Fibroblast of pulmonary artery (primary cell): ENCODE data around the gene ACOT8.
A peak's percentile ranks its signal among the peaks of the same experiment; 100 is the strongest.
"Not testable (repeated sequence)": the region's sequence is repeated elsewhere in the genome, so short reads cannot be mapped to it uniquely, and the experiment has no call there.

Source experiments
- DNase-seq: peaks from one replicate; pipeline ENCODE4 v3.0.0-alpha.2; 2010; ENCODE audit warnings: low read depth
- H3K4me3 ChIP-seq: replicated peaks from 2 replicates; pipeline ENCODE4 v1.5.1; 2011; ENCODE audit warnings: low read depth, mild to moderate bottlenecking, control low read depth, low read length, moderate library complexity
- CTCF ChIP-seq: IDR thresholded peaks from 2 replicates; pipeline ENCODE4 v1.5.1; 2011; ENCODE audit warnings: mild to moderate bottlenecking, control low read depth, low read length, inconsistent platforms; ENCODE audit errors: missing control alignments

The ACOT8 gene

DNA sequence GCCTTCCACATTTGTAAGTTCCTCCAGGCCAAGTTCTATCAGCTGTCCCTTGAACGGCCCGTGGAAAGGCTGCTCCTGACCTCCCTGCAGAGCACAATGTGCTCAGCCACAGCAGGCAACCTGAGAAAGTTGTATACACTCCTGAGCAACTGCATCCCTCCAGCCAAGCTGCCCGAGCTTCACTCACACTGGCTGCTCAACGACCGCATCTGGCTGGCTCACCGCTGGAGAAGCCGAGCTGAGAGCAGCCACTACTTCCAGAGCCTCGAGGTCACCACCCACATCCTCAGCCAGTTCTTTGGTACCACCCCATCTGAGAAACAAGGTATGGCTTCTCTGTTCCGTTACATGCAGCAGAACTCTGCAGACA is 25.9 kb upstream of the ACOT8 start:
- no peak for DNase-seq
- H3K4me3 ChIP-seq: no peak overlapping the region
- no peak for TF ChIP-seq CTCF

GRCh38 chr20:45882469-45883099 is 25.4 kb upstream of the ACOT8 start:
- DNase-seq: no peak
- no peak for TF ChIP-seq CTCF
- no peak overlapping the region for H3K4me3 ChIP-seq

GRCh38 chr20:45880988-45881788 is 24.0 kb upstream of the ACOT8 start, which contains the start of gene ZSWIM1:
Gene ZSWIM1, plus strand, starts transcription at chr20:45881227. Its CDS starts 1,366 bp downstream, at chr20:45882593.
- no peak for TF ChIP-seq CTCF
- peak within 1 kb of the TSS; percentile 97 for H3K4me3 ChIP-seq
- DNase-seq: peak; percentile 99

GRCh38 chr20:45878076-45878761 is 21.0 kb upstream of the ACOT8 start:
- H3K4me3 ChIP-seq: no peak overlapping the region
- no peak for DNase-seq
- TF ChIP-seq CTCF: no peak

DNA sequence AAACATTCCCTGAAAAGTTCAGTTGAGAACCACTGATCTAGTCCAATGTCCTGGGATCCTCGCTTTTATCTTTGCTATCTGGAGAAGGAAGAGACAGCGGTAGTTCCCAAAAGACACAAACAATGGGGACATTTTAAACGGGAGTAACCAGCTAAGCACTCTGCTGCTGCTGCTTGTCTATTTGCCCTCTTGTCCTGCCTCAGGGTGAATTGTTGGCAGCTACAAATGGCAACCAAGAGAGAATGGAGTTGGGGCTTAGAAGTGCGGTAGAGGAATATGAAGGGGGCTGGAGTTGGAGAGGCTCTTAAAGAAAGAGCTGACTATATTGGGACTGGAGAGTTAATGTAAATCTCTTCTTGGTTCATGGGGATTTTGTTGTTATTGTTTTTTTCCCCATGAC is 17.4 kb upstream of the ACOT8 start:
- TF ChIP-seq CTCF: no peak
- DNase-seq: no peak

DNA sequence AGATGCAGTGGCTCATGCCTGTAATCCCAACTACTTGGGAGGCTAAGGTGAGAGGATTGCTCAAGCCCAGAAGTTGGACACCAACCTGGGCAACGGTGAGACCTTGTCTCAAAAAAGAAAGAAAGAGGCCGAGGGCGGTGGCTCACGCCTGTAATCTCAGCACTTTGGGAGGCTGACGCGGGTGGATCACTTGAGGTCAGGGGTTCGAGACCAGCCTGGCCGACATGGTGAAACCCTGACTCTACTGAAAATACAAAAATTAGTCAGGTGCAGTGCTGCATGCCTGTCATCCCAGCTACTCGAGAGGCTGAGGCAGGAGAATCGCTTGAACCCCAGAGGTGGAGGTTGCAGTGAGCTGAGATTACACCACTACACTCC is 16.9 kb upstream of the ACOT8 start:
- H3K4me3 ChIP-seq, DNase-seq: not testable (repeated sequence)

More for the DNA sequence above, 17.4 kb upstream of the ACOT8 start:
- no peak overlapping the region for H3K4me3 ChIP-seq

GRCh38 chr20:45873409-45874103 is 16.4 kb upstream of the ACOT8 start:
- DNase-seq: no peak
- TF ChIP-seq CTCF: no peak
- no peak overlapping the region for H3K4me3 ChIP-seq
